Stimulated activated CD4-positive, alpha-beta T cell treated with anti-CD3 and anti-CD28 coated beads, Interleukin-1b, Interleukin-23, amount 100 ng/mL, for 48 hours (primary cell): ENCODE data around the gene NCAM2.

Source experiments
- DNase-seq: peaks from one replicate; pipeline ENCODE4 v3.0.0-alpha.2; 2020

The NCAM2 gene

DNA sequence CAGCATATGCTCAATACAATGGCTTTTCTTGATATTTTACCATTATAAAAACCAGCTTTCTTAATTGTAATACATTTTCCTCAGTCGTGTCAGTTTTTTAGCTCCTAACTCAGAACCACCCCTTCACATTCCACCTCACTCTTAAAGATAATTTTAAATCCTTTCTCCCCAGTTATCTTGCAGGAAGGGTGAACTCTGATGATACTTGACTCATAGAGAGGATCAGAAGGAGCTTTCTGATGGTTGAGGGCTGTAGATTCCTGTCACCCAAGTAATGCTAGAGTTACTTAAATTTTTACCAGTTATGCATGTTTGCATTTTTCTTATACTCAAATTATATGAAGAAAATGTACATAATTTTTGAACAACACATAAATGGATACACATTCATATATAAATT lies 233.7 kb downstream of the NCAM2 start:
- no peak for DNase-seq

DNA sequence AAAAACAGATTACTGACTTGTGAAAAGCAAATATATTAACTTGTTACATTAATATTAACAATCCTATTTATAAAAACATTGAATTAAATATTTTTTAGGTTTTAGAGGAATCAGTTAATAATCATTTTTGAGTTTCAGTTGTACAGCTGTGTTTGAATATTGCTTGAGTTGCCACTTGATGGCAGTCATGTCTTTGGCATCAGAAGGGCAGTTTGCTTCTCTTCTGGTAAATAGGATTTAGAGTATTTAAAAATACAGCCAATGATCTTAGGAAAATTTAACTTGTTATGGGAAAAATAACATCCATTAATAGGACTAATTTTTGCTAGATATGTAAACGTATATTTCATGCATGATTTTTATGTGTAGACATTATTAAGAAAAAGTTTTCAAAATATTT lies 234.1 kb downstream of the NCAM2 start:
- DNase-seq = no peak

DNA sequence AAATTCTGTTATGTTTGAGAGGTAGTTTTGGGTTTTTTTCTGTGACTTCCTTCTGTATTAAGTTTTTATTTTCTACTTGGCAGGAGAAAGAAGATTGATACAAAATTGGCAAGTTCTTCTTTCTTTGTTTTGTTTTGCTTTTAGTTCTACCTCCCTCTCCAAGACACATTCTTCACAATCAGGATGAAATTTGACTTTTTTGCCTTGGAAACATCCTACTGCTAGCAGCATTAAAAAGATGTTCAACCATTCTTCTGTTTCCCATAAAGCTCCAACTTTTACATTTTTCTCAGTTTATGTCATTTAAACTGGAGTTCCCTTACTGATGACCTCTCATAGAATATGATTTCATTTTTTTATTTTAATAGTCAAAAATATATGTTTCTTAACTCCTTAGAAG lies 234.8 kb downstream of the NCAM2 start:
- no peak for DNase-seq

DNA sequence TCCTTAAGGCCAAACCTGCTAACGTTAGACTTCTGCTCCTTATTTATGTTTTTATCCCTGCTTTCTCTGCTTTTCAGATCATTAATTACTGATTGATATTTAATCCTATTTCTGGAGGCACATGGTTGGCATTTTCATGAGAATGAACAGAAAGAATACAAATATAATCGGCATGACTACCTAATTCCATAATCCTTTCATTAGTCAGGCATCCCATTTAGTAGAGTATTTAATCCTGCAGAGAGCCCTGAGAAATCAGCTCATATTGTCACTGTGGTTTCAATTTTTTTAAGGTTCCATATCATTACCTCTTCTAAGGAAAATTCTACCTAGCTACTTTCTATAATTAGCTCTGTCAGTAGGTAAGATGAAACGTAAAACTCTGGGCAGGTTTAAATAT lies 238.8 kb downstream of the NCAM2 start:
- DNase-seq = no peak

DNA sequence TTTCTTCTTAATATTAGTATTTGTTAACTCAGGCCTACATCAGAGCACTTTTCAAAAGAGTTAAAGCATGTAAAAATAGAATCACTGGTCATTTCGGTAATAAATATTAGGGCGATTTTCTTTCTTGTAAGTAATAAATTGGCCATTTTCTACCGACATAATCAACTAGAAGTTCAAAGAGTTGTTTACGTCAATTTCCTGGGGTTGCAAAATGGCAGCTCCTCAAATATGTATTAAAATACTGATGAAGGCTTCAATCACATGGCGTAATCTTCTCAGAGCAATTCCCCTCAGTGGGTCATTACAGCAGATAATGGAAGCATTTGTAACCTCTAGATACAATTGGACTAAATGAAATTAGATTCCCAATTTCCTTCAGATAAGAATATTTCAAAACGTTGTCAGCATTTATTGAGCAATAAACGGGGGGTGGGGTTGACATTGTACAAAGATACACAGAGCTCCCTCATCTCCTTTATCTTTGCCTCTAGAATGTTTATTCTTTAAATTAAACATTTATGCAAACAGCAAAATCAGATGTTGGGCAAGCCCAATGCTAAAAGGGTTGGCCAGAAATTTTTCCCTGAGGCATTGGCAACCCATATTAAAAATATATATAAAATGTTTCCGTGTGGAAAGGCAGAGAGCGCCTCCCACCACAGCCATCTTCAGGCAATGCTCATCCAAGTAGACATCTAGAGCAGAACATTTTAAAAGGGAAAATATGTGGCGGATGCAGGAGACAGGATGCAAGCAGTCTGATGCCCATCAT lies 240.6 kb downstream of the NCAM2 start:
- no peak for DNase-seq

DNA sequence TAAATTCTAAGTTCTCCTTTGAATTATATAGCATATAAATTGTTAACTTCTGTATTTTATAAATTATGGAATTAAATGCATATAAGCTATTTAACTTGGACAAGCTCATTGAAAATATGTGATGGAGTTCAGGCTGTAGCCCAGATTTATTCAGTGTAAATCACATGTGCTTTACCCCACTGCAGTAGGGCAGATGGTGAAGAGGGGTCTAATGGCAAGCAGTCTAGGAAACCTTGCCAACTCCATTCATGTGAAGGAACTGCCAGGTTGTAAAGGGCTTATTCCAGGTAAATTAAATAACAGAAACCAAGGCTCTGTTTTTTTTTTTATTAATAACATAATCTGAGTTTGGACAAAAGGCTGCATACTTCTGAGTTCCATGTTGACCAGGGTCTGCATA lies 243.2 kb downstream of the NCAM2 start:
- no peak for DNase-seq

DNA sequence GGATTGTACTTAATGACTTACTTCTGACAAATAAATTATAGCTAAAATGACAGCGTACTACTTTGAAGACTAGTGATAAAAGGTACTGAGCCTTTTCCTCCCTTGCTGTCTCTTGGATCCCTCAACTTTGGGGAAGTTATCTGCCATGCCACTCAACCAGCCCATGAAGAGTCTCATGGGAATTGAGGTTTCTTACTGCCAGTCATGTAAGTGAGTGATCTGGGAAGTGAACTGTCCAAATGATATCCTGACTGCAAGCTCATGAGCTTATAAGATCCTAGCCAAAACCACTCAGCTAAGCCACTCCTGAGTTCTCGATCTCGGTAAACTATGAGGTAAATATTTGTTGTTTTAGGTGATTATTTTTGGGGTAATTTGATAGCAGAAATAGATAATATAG lies 247.8 kb downstream of the NCAM2 start:
- DNase-seq = no peak

DNA sequence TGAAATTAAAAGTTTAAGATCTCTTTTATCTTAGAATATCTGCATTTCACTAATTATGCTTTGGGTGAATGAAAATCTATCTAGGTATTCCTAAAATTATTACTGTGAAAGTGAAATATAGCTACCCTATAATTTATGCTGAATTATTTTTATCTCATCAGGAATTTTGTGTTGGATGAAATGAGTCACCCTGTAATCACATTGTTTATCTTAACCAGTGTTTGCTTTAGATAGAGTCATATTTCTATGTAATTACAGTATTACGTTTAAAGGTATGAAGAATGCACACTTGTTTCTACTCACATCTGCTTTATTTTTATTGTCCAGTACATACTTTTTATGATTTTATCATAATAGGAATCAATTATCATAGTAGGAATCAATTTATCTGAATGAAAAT lies 249.2 kb downstream of the NCAM2 start:
- no peak for DNase-seq

DNA sequence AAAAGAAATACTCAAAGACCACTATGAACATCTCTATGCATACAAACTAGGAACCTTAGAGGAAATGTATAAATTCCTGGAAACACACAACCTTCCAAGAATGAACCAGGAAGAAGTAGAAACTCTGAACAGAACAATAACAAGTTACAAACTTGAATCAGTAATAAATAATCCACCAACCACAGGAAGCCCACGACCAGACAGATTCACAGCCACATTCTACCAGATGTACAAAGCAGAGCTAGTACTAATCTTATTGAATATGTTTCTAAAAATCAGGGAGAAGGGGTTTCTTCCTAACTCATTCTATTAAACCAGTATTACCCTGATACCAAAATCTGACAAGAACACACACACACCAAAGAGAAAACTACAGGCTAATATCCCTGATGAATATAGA lies 263.8 kb downstream of the NCAM2 start:
- no peak for DNase-seq

DNA sequence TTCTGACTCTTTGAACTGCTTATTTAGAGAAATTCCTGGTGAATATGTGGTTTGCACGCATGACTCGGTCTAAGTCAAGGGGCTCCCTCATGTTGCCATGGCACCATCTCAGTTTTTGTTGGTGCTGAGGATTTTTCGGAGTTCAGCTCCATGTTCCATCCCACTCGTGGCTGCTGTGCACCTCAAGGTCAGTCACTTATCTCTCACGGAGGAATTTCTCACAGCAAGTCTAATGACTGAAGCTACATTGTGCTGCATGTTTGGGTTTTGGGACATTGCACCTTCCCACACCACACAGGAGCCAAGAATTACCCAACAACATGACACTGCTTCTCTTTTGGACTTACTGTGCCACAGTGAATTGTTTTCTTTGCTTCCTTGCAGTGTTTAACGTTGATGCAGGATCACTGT lies 269.9 kb downstream of the NCAM2 start:
- no peak for DNase-seq

DNA sequence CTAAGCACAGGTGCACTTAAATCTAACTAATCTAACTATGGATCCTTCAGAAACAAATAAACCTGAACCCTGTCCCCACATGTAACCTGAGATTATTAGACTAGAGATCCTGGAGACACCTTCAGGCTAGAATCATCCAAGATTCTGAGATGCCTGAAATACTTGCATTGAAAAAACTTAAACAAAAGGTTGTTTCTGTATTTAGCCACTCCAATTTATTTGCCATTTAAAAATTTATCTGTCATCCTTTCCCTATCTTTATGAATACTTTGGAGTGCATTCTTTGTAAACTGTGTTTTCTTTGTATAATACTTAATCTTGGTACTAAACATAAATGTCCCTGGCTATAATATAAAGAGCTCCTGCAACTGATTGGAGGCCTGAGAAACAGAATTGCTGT lies 270.7 kb downstream of the NCAM2 start:
- DNase-seq = no peak

DNA sequence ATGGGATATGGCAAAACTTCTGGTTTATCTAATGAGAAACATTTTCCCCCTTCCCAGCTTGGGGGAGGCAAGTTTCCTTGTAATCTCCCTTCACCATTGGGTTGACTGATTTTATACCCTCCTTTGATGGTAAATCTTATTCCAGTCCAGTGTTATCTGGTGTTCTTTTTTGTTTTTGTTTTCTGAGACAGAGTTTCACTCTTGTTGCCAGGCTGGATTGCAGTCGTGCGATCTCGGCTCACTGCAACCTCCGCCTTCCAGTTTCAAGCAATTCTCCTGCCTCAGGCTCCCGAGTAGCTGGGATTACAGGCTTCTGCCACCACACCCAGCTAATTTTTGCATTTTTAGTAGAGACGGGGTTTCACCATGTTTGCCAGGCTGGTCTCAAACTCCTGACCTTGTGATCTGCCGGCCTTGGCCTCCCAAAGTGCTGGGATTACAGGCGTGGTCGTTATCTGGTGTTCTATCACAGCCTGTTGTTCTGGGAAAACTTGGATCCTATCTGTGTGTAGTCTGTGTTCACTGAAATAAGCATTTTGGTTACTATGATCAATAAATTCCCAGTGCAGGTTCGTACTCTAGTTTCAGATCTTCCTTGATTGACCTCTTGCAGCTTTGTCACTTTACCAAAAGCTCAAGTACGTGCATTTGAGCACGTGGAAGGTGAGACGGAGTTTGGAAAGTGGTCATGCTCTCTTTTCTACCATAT lies 281.1 kb downstream of the NCAM2 start:
- DNase-seq = no peak

DNA sequence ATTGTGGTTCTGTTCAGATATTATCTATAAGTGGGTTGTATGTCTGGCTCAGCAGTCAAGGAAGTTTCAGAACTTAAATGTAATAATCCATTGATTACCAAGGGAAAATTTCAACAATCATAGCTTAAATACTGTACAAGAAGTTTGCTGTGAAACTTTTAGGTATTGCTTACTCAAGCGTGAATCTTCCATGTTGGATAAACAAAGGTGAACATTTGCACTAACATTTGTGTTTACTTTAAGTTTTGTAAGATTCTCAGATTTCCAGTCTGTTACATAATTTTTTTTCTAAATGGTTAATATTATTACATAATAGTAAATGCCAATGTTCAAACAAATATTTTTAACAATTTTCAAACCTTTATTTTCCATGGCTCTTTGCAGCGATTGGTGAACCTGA lies 285.6 kb downstream of the NCAM2 start:
- DNase-seq = no peak

DNA sequence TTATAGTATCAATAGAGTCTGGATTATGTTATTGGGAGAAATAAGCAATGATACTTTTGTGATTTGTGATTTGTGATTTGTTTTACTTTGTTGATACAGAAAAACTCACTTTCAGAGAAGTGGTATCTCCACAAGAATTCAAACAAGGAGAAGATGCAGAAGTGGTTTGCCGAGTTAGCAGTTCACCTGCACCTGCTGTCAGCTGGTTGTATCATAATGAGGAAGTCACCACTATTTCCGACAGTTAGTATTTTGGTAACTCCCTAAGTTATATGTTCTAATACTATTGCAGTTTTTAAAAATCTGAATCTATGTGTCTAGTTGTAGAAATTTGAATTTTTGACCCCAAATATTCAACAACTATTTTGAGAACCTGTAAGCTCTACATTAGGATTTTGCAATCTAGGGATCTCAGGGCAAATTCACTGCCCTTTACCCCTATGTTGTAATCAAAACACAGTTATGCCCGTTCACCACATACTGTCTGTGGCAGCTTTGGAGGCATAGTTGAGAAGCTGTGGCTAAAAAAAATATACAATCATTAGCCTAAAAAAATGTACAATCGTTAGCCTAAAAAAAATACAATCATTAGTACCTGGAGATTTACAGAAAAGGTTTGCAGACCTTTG lies 288.1 kb downstream of the NCAM2 start:
- no peak for DNase-seq

DNA sequence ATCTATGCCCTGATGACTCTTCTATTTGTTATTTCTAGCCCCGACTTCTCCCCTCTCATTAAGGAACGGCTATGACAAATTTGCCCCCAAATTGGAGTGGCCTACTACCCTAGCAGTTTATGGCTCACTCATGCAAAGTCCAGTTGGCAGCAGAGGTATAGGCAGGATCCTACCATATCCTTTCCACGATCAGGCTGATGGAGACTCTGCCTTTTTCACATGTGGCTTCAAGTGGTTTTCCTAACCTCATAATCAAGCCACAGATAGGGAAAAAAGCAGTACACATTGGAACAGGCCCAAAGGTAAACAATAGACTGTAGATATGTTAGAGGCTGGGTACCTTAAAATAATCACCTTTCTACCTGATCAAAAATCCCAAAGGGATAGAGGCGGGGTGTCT lies 292.5 kb downstream of the NCAM2 start:
- no peak for DNase-seq

DNA sequence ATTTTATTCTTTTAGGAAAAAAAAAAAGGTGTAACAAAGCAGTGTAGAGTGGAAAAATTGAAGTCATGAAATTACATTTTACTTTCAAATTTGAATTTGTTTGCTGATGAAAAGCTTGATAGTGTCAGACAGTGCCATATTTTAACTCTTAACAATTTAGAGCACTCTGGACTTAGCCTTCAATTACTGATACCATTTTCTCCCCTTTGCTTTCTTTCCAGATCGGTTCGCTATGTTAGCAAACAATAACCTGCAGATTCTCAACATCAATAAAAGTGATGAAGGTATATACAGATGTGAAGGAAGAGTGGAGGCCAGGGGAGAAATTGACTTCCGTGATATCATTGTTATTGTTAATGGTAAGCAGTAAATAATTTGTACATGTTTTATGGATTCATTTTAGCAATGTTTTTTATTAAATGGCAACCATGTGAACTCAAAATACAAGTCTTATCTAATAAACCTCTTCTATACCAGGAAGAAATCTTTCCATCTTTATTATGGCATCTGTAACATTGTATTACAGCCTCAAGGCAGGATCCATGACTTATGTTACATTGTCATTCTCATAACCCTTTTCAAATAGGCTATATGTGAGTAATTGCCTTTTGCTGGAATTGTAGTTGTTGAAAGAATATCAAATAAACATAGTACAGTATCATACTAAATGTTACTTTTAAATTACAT lies 293.8 kb downstream of the NCAM2 start:
- DNase-seq = no peak

DNA sequence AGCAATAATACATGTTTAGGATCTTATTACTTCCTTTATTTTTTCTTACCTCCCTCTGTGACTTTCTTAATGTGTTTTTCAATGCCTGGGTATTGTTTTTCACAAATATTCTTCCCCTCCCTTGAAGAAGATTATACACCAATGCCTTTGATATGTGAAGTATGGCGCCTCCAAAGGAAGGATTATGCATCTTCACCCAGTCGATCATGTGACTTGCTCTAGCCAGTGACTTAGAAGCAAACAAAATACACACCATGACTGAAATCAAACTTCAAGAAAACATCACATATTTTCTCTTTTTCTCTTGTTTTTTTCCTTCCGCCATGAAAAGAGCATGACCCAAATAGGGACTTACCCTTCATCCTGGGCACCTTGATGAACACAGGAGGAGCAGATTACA lies 297.1 kb downstream of the NCAM2 start:
- no peak for DNase-seq

DNA sequence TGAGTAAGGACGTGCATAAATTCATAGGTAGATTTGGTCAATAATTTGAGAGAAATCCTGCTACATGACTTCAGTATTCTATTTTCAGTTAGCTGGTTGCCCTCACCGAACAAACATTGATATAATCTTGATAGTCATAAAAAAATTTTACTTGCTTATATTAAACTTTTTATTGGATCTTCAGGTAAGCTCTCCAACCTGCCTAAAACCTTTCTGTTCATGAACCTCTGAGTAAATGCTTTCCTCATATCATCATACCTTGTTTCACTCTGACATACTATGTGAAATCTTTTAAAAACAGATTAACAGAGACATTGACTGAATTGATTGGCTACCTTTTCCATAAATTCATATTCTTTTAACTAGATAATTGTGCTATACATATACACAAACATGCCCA lies 299.0 kb downstream of the NCAM2 start:
- no peak for DNase-seq

DNA sequence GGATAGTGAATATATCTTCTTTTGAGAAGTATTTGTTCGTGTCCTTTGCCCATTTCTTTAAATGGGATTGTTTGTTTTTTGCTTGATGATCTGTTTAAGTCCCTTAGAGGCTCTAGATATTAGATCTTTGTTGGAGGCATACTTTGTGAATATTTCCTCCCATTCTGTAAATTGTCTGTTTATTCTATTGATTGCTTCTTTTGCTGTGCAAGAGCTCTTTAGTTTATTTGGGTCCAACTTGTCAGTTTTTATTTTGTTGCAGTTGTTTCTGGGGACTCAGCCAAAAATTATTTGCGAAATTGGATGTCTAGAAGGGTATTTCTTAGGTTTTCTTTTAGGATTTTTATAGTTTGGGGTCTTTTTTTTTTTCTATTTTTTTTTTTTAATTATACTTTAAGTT lies 302.8 kb downstream of the NCAM2 start:
- DNase-seq = no peak

DNA sequence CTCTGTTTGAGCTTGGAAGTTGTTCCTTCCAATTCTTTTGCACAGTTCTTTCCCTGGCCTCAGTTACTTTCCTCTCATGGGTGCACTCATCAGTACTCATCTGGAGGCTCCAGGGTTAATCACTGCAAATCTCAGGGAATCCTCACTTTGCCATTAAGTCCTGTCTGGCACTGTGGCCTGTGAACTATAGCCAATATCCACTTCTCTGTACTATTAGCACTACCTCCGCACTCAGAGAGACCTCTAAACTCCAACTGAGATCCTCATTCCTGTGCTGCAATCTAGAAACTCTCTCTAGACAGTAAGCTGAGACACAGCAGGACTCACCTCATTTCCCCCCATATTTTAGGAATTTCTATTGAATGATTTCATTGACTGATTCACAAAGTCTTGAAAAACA lies 311.3 kb downstream of the NCAM2 start:
- DNase-seq = no peak

DNA sequence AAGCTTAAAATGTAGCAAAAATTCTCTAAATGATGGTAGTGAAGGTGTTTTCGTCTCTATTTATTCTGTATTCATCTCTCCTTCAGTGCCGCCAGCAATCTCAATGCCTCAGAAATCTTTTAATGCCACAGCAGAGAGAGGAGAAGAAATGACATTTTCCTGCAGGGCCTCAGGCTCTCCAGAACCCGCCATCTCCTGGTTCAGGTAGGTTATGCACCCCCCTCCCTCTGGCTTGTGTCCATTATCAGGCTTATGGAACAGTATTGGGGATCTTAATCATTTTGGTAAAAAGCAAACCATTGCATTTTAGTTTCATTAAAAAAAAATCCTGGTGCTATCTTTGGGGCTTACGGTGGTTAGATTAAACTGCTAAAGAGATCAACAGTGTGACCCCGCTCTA lies 326.1 kb downstream of the NCAM2 start:
- no peak for DNase-seq

DNA sequence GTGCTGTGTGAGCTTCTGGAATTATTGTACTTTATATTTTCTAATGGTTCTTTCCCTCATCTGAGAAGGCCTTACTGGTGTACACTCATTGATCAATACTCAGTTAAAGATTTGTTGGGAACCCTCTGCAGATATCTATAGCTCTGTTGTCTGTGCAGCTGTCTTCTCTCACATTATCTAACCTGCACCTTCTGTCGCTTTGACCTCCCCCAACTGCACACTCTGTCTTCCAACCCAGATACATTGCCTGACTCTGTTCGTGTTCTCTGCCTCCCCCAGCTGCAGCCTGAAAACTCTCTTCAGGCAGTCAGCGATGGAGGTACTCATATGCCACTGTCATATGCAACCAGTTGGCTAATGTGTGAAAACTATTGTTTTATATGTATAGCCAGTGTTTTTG lies 334.3 kb downstream of the NCAM2 start:
- DNase-seq = no peak

DNA sequence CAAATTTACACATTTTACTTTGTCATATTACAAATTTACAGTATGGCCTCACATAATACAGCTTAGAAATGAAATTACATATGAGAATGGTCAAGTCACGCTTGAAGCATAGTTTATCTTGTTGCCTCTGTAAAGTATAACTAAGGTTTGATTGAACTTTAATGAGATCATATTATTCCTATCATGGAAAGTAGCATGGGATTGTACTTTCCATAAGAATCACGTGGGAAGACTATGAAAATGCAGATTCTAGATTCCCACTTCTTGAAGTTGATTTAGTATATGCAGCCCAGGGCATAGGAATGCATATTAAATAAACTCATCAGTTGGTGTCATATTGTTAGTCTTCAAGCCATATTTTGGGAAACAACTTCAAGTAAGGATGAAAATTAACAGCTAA lies 342.8 kb downstream of the NCAM2 start:
- no peak for DNase-seq

DNA sequence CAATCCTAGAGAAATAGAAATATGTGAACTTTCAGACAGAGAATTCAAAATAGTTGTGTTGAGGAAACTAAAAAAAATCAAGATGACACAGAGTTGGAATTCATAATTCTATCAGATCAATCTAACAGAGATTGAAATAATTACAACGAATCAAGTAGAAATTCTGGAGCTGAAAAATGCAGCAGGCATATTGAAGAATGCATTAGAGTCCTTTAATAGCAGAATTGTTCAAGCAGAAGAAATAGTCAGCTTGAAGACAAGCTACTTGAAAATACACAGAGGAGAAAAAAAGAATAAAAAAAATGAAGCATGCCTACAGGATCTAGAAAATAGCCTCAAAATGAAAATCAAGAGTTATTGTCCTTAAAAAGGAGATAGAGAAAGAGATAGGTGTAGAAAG lies 347.1 kb downstream of the NCAM2 start:
- no peak for DNase-seq
